Fibroblast of lung (primary cell): ENCODE measurements around the gene SLC22A23. TPM values are rescaled to one million over a fixed set of nuclear protein-coding genes. Genes with fewer than 3 reads are reported as not detected.

Source experiments
- DNase-seq, 2 donors: peaks; one replicate each; pipeline versions ENCODE4 v3.0.0 to v3.0.0-alpha.2; 2010; ENCODE audit warnings: low read depth in 2 of 2
- H2AFZ ChIP-seq: 2 replicates; pipeline ENCODE4 v1.5.1; 2012; ENCODE audit warnings: low read length, control low read depth, inconsistent platforms
- H3K27ac ChIP-seq: 2 replicates; pipeline ENCODE4 v1.5.1; 2011; ENCODE audit warnings: low read length, control low read depth; ENCODE audit not compliant: insufficient read depth
- H3K27me3 ChIP-seq: 2 replicates; pipeline ENCODE4 v1.5.1; 2011; ENCODE audit warnings: mild to moderate bottlenecking, low read length; ENCODE audit not compliant: control insufficient read depth, insufficient read depth
- H3K36me3 ChIP-seq: 2 replicates; pipeline ENCODE4 v1.5.1; 2011; ENCODE audit warnings: low read length; ENCODE audit not compliant: control insufficient read depth, insufficient read depth
- H3K4me1 ChIP-seq: 2 replicates; pipeline ENCODE4 v1.5.1; 2011; ENCODE audit warnings: low read length; ENCODE audit not compliant: control insufficient read depth, insufficient read depth; ENCODE audit errors: extremely low read depth
- H3K4me2 ChIP-seq: 2 replicates; pipeline ENCODE4 v1.5.1; 2011; ENCODE audit warnings: low read length, control low read depth; ENCODE audit not compliant: insufficient read depth; ENCODE audit errors: extremely low read depth
- H3K4me3 ChIP-seq, 4 experiments: fragments of 200-600 bp in 1 of 4; sonication (generic) in 1 of 4; replicated peaks in 1 of 4; 2 replicates each; pipeline ENCODE4 v1.5.1; 2011 to 2016; ENCODE audit warnings: low read length in 4 of 4, low read depth in 3 of 4, mild to moderate bottlenecking in 3 of 4, control low read depth in 2 of 4, inconsistent platforms in 1 of 4, mixed read lengths in 1 of 4; ENCODE audit not compliant: insufficient read depth in 1 of 4; ENCODE audit errors: control extremely low read depth in 1 of 4
- H3K79me2 ChIP-seq: 2 replicates; pipeline ENCODE4 v1.5.1; 2012; ENCODE audit warnings: mild to moderate bottlenecking, low read length, inconsistent platforms; ENCODE audit not compliant: control insufficient read depth, insufficient read depth
- H3K9ac ChIP-seq: 2 replicates; pipeline ENCODE4 v1.5.1; 2011; ENCODE audit warnings: mild to moderate bottlenecking, low read length, control low read depth; ENCODE audit not compliant: insufficient read depth
- H3K9me3 ChIP-seq: 2 replicates; pipeline ENCODE4 v1.5.1; 2012; ENCODE audit warnings: low read depth, low read length; ENCODE audit not compliant: control insufficient read depth, insufficient read depth
- H4K20me1 ChIP-seq: 2 replicates; pipeline ENCODE4 v1.5.1; 2011; ENCODE audit warnings: low read length; ENCODE audit not compliant: control insufficient read depth, insufficient read depth; ENCODE audit errors: extremely low read depth
- CTCF ChIP-seq, 2 donors: IDR thresholded peaks in 1 of 2; conservative IDR thresholded peaks in 1 of 2; 1 replicate in 1 of 2; 2 replicates in 1 of 2; pipeline ENCODE4 v1.5.1; 2011 to 2012; ENCODE audit warnings: low read length in 2 of 2, control low read depth in 1 of 2, inconsistent platforms in 1 of 2, low read depth in 1 of 2, mild to moderate bottlenecking in 1 of 2
- EZH2 ChIP-seq: IDR thresholded peaks from 2 replicates; pipeline ENCODE4 v1.5.1; 2012; ENCODE audit warnings: low read length, control low read depth, mild to moderate bottlenecking; ENCODE audit errors: missing control alignments
- polyA plus RNA-seq, 2 donors: library from polyadenylated mRNA; depleted of rRNA in 1 of 2; stranded (reverse) in 1 of 2; unstranded in 1 of 2; fragments of >200 nt; gene quantifications; 2 replicates each; pipeline ENCODE4 v1.2.1, GENCODE V29; 2011 to 2012; ENCODE audit warnings: missing spikeins in 1 of 2
- total RNA-seq: library from RNA; depleted of rRNA; stranded (reverse); fragments of >200 nt; gene quantifications from 2 replicates; pipeline ENCODE4 v1.2.1, GENCODE V29; 2014

SLC22A23 gene
- total and polyA plus RNA-seq, 2 donors (not counting 1 experiment from before 2014, with no cell fraction given), result 0.37 to 3.0 TPM

GRCh38 chr6:3283641-3284435 lies 173.0 kb downstream of the SLC22A23 start:
- no peaks in the 10 kb centered on the region for H3K27me3 ChIP-seq
- no peak overlapping the region for H3K27ac ChIP-seq
- H3K4me2 ChIP-seq, result no peak overlapping the region
- peaks cover 5% of the 10 kb centered on the region for H3K4me1 ChIP-seq
- H2AFZ ChIP-seq, result no peak overlapping the region
- TF ChIP-seq CTCF (conservative IDR thresholded peaks at IDR 0.05 in 1 of 2, IDR thresholded peaks at IDR 0.05 in 1 of 2; ENCODE audit: low read depth in 1 of 2, low read length in 2 of 2) (no peak), EZH2 (no peak)
- DNase-seq, result no peak
- H3K9me3 ChIP-seq, result no peaks in the 10 kb centered on the region
- no peaks in the 10 kb centered on the region for H3K79me2 ChIP-seq
- H3K36me3 ChIP-seq, result no peaks in the 10 kb centered on the region
- no peak overlapping the region for H3K9ac ChIP-seq
- H3K4me3 ChIP-seq, result no peak overlapping the region
- H4K20me1 ChIP-seq, result no peaks in the 10 kb centered on the region

GRCh38 chr6:3283241-3283640 lies 173.6 kb downstream of the SLC22A23 start:
- Histone ChIP-seq H3K79me2 (no peaks in the 10 kb centered on the region), H3K4me2 (no peak overlapping the region), H3K4me3 (no peak overlapping the region), H4K20me1 (no peaks in the 10 kb centered on the region), H3K9me3 (no peaks in the 10 kb centered on the region), H3K9ac (no peak overlapping the region), H3K36me3 (no peaks in the 10 kb centered on the region), H2AFZ (no peak overlapping the region), H3K4me1 (peaks cover 5% of the 10 kb centered on the region), H3K27ac (no peak overlapping the region), H3K27me3 (no peaks in the 10 kb centered on the region)
- TF ChIP-seq EZH2 (no peak), CTCF (conservative IDR thresholded peaks at IDR 0.05 in 1 of 2, IDR thresholded peaks at IDR 0.05 in 1 of 2; ENCODE audit: low read depth in 1 of 2, low read length in 2 of 2) (no peak)
- no peak for DNase-seq

- H3K9ac ChIP-seq, result no peak overlapping the region
These were observed 174.2 kb downstream of the SLC22A23 start for GRCh38 chr6:3282476-3283236.

More at GRCh38 chr6:3282476-3283236, 174.2 kb downstream of the SLC22A23 start:
- Histone ChIP-seq H3K4me2 (peak overlapping the region; percentile 19), H3K9me3 (no peaks in the 10 kb centered on the region), H2AFZ (no peak overlapping the region), H3K27me3 (no peaks in the 10 kb centered on the region), H3K4me3 (no peak overlapping the region), H3K36me3 (no peaks in the 10 kb centered on the region), H3K4me1 (peaks cover 5% of the 10 kb centered on the region), H3K79me2 (no peaks in the 10 kb centered on the region), H3K27ac (no peak overlapping the region), H4K20me1 (no peaks in the 10 kb centered on the region)
- TF ChIP-seq CTCF (conservative IDR thresholded peaks at IDR 0.05 in 1 of 2, IDR thresholded peaks at IDR 0.05 in 1 of 2; ENCODE audit: low read depth in 1 of 2, low read length in 2 of 2) (no peak), EZH2 (no peak)
- DNase-seq, result peak in 1 of 2 donors; percentile 35
